AG10803 (cell line): ENCODE measurements around the gene PTGES2.

ENCODE experiments used
- DNase-seq: peaks from one replicate; pipeline ENCODE4 v3.0.0; 2010; ENCODE audit warnings: low read depth
- H3K4me3 ChIP-seq: 2 replicates; pipeline ENCODE4 v1.5.1; 2011; ENCODE audit warnings: mild to moderate bottlenecking, low read length, control low read depth
- TF ChIP-seq, protein P1 (sequence below): conservative IDR thresholded peaks from 2 replicates; pipeline ENCODE4 v1.5.1; 2011; ENCODE audit warnings: mild to moderate bottlenecking, low read length, control low read depth, inconsistent platforms

The PTGES2 gene

DNA sequence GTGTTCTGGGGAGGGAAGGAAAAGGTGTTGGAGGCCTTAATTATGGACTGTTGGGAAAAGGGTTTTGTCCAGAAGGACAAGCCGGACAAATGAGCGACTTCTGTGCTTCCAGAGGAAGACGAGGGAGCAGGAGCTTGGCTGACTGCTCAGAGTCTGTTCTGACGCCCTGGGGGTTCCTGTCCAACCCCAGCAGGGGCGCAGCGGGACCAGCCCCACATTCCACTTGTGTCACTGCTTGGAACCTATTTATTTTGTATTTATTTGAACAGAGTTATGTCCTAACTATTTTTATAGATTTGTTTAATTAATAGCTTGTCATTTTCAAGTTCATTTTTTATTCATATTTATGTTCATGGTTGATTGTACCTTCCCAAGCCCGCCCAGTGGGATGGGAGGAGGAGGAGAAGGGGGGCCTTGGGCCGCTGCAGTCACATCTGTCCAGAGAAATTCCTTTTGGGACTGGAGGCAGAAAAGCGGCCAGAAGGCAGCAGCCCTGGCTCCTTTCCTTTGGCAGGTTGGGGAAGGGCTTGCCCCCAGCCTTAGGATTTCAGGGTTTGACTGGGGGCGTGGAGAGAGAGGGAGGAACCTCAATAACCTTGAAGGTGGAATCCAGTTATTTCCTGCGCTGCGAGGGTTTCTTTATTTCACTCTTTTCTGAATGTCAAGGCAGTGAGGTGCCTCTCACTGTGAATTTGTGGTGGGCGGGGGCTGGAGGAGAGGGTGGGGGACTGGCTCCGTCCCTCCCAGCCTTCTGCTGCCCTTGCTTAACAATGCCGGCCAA is 19.1 kb downstream of the PTGES2 start:
- TF ChIP-seq, protein P1, sequence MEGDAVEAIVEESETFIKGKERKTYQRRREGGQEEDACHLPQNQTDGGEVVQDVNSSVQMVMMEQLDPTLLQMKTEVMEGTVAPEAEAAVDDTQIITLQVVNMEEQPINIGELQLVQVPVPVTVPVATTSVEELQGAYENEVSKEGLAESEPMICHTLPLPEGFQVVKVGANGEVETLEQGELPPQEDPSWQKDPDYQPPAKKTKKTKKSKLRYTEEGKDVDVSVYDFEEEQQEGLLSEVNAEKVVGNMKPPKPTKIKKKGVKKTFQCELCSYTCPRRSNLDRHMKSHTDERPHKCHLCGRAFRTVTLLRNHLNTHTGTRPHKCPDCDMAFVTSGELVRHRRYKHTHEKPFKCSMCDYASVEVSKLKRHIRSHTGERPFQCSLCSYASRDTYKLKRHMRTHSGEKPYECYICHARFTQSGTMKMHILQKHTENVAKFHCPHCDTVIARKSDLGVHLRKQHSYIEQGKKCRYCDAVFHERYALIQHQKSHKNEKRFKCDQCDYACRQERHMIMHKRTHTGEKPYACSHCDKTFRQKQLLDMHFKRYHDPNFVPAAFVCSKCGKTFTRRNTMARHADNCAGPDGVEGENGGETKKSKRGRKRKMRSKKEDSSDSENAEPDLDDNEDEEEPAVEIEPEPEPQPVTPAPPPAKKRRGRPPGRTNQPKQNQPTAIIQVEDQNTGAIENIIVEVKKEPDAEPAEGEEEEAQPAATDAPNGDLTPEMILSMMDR: no peak
- DNase-seq: no peak

DNA sequence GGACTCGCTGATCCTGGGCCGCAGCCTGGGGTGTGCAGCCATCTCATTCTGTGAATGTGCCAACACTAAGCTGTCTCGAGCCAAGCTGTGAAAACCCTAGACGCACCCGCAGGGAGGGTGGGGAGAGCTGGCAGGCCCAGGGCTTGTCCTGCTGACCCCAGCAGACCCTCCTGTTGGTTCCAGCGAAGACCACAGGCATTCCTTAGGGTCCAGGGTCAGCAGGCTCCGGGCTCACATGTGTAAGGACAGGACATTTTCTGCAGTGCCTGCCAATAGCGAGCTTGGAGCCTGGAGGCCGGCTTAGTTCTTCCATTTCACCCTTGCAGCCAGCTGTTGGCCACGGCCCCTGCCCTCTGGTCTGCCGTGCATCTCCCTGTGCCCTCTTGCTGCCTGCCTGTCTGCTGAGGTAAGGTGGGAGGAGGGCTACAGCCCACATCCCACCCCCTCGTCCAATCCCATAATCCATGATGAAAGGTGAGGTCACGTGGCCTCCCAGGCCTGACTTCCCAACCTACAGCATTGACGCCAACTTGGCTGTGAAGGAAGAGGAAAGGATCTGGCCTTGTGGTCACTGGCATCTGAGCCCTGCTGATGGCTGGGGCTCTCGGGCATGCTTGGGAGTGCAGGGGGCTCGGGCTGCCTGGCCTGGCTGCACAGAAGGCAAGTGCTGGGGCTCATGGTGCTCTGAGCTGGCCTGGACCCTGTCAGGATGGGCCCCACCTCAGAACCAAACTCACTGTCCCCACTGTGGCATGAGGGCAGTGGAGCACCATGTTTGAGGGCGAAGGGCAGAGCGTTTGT is 19.9 kb downstream of the PTGES2 start:
- DNase-seq: no peak
- TF ChIP-seq, protein P1: no peak
- no peak overlapping the region for H3K4me3 ChIP-seq

More for the DNA sequence above, 19.1 kb downstream of the PTGES2 start:
- H3K4me3 ChIP-seq: no peak overlapping the region

DNA sequence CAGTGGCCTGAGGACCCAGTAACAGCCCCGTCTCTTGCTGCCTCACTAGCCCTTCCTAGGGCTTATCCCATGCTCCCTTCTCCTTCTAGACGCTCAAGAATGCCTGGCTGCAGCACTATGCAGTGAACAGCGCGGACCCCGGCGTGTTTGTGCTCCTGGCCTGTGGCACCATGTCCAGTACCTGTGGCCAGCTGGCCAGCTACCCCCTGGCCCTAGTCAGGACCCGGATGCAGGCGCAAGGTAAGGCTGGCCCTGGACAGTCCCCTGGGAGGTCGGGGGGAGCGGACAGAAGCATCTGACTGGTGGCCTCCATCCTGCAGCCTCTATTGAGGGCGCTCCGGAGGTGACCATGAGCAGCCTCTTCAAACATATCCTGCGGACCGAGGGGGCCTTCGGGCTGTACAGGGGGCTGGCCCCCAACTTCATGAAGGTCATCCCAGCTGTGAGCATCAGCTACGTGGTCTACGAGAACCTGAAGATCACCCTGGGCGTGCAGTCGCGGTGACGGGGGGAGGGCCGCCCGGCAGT is 20.5 kb downstream of the PTGES2 start:
- TF ChIP-seq, protein P1: no peak
- no peak overlapping the region for H3K4me3 ChIP-seq
- no peak for DNase-seq

DNA sequence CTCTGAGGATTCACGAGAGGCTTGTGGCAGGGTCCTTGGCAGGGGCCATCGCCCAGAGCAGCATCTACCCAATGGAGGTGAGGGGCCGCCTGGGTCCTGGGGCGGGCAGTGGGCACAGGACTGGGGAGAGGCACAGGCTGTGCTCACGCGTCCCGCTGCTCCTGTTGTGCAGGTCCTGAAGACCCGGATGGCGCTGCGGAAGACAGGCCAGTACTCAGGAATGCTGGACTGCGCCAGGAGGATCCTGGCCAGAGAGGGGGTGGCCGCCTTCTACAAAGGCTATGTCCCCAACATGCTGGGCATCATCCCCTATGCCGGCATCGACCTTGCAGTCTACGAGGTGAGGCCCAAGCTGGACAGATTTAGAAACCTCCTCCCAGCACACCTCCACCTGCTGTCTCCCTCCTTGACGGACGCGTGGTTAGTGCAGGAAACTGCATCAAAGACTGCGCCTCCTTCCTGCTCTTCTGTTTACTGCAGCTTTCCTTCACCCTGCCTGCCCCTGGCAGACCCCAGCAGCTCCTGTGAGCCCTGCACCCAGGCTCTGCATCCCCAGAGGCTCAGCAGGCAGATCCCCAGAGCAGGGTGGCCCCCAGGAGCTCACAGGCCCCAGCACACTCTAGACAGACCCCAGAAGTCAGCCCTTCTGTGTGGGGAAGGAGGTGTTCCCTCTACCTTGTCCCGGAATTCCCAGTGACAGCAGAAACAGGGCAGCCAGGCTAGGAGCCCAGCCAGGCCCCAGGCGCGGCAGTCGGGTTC is 21.2 kb downstream of the PTGES2 start:
- no peak overlapping the region for H3K4me3 ChIP-seq
- DNase-seq: no peak
- TF ChIP-seq, protein P1: no peak

DNA sequence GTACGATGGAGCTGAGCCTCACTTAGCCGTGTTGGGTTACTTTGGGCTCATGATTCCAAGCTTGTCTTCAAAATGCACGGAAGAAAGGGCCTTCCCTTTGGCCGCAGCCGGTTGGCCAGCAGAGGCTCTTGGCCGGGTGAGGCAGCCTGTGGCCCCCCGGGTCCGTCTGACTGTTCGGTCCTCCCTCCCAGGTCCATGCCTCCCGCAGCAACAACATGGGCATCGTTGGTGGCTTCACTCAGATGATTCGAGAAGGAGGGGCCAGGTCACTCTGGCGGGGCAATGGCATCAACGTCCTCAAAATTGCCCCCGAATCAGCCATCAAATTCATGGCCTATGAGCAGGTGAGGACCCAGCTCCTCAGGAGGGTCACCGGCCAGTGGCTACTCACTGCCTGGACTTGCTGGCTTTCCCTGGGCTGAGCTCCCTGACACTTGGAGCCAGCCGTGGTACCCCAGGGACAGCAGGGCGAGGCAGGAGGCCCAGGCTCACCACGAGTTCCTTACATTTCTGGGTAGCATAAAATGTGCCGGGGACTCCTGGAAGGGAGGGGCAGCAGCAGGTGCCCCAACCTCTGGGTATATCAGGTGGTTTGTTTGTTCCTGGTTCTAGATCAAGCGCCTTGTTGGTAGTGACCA is 21.9 kb downstream of the PTGES2 start:
- DNase-seq: no peak
- H3K4me3 ChIP-seq: no peak overlapping the region
- TF ChIP-seq, protein P1: no peak

DNA sequence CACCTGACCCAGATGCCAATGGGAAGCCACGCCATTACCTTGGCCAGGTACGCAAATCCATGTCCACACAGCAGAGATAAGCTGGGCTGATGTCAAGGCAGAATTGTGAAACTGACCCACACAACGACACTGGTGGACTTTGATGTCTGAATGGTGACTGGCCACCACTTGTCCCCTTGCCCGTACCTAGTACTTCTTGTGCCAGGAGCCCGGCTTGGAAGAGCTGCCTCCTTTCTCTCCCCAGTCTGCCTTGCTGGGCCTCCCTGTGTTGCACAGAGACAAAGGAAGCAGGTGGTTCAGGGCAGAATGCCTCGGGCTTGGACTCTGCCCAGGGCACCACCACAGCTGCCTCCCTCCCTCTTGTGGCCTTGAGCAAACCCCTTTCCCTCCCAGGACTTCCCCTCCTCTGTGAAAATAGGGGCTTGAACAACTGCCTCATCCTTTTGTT is 23.3 kb downstream of the PTGES2 start:
- TF ChIP-seq, protein P1: no peak
- H3K4me3 ChIP-seq: no peak overlapping the region
- no peak for DNase-seq
